ENCODE measurements around the gene NEURL1B.

- TF ChIP-seq, protein P1, sequence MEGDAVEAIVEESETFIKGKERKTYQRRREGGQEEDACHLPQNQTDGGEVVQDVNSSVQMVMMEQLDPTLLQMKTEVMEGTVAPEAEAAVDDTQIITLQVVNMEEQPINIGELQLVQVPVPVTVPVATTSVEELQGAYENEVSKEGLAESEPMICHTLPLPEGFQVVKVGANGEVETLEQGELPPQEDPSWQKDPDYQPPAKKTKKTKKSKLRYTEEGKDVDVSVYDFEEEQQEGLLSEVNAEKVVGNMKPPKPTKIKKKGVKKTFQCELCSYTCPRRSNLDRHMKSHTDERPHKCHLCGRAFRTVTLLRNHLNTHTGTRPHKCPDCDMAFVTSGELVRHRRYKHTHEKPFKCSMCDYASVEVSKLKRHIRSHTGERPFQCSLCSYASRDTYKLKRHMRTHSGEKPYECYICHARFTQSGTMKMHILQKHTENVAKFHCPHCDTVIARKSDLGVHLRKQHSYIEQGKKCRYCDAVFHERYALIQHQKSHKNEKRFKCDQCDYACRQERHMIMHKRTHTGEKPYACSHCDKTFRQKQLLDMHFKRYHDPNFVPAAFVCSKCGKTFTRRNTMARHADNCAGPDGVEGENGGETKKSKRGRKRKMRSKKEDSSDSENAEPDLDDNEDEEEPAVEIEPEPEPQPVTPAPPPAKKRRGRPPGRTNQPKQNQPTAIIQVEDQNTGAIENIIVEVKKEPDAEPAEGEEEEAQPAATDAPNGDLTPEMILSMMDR (conservative IDR thresholded peaks at IDR 0.05; ENCODE audit: low read length), result no peak
- no peak for TF ChIP-seq EZH2phosphoT487 (IDR thresholded peaks at IDR 0.05; ENCODE audit: borderline replicate concordance)
Measured at GRCh38 chr5:172658391-172658790, 17.3 kb downstream of the NEURL1B start.

Data from Loucy (cell line).